HL-60/S4 (cell line): Measurements from ENCODE around the gene LSMEM2.
"Not testable (repeated sequence)": the region's sequence is repeated elsewhere in the genome, so short reads cannot be mapped to it uniquely, and the experiment has no call there.

ENCODE experiments used
- in situ Hi-C: fragments of 300-500 bp; cut with MboI; formaldehyde crosslinking; loops from 2 replicates; pipeline ENCODE4 v1.14.3; 2022; ENCODE audit warnings: low sequenced_read_pairs

Gene LSMEM2

GRCh38 chr3:50264383-50264963 is 14.4 kb upstream of the LSMEM2 start:
- in situ Hi-C loops, result no loop called here

- in situ Hi-C loops, result no loop called here
Measured at GRCh38 chr3:50264964-50265485, 13.9 kb upstream of the LSMEM2 start.

GRCh38 chr3:50265571-50265970 is 13.3 kb upstream of the LSMEM2 start:
- in situ Hi-C loops, result no loop called here

GRCh38 chr3:50266017-50266416 is 12.9 kb upstream of the LSMEM2 start:
- in situ Hi-C loops, result no loop called here

- in situ Hi-C loops, result no loop called here
Measured at GRCh38 chr3:50266836-50267235, 12.1 kb upstream of the LSMEM2 start.

GRCh38 chr3:50267280-50267913 is 11.5 kb upstream of the LSMEM2 start:
- in situ Hi-C loops, result no loop called here

GRCh38 chr3:50268276-50268675 is 10.6 kb upstream of the LSMEM2 start:
- in situ Hi-C loops, result no loop called here

GRCh38 chr3:50268703-50269451 is 10.0 kb upstream of the LSMEM2 start, which contains the start of gene SEMA3B:
SEMA3B (plus strand) TSS chr3:50269147; CDS start chr3:50269241, 94 bp downstream.
- in situ Hi-C loops, result no loop called here

GRCh38 chr3:50269460-50269859 is 9.4 kb upstream of the LSMEM2 start:
- in situ Hi-C loops, result no loop called here

- in situ Hi-C loops, result no loop called here
Measured at GRCh38 chr3:50269977-50270413, 8.9 kb upstream of the LSMEM2 start.

GRCh38 chr3:50270422-50271224 is 8.3 kb upstream of the LSMEM2 start:
- in situ Hi-C loops, result no loop called here

- in situ Hi-C loops, result no loop called here
Measured at GRCh38 chr3:50271314-50271936, 7.5 kb upstream of the LSMEM2 start.

- in situ Hi-C loops, result not testable (repeated sequence)
Measured at GRCh38 chr3:50272538-50272910, 6.4 kb upstream of the LSMEM2 start.

- in situ Hi-C loops, result no loop called here
Measured at GRCh38 chr3:50272911-50273688, 5.8 kb upstream of the LSMEM2 start.

GRCh38 chr3:50273689-50274065 is 5.2 kb upstream of the LSMEM2 start:
- in situ Hi-C loops, result no loop called here

- in situ Hi-C loops, result no loop called here
Measured at GRCh38 chr3:50274371-50275104, 4.3 kb upstream of the LSMEM2 start.

GRCh38 chr3:50275141-50275995 is 3.5 kb upstream of the LSMEM2 start:
- in situ Hi-C loops, result no loop called here
